Activated CD4-positive, alpha-beta T cell treated with anti-CD3 and anti-CD28 coated beads, Interleukin-2, amount 50 U/mL, for 16 hours (primary cell): ENCODE measurements around the gene F12.
"Not testable (repeated sequence)": the region's sequence is repeated elsewhere in the genome, so short reads cannot be mapped to it uniquely, and the experiment has no call there.

ENCODE experiments used
- DNase-seq: peaks from one replicate; pipeline ENCODE4 v3.0.0-alpha.2; 2020

F12 gene

GRCh38 chr5:177367323-177367848 lies 42.0 kb downstream of the F12 start:
- no peak for DNase-seq

GRCh38 chr5:177366528-177367322 lies 42.6 kb downstream of the F12 start:
- DNase-seq = no peak

- no peak for DNase-seq
These were observed 43.4 kb downstream of the F12 start for GRCh38 chr5:177365845-177366527.

GRCh38 chr5:177364159-177364962 lies 45.0 kb downstream of the F12 start:
- peak; percentile 88 for DNase-seq

- DNase-seq = no peak
These were observed 45.8 kb downstream of the F12 start for GRCh38 chr5:177363565-177363964.

GRCh38 chr5:177362610-177363507 lies 46.5 kb downstream of the F12 start:
- DNase-seq = peak; percentile 70

- DNase-seq = no peak
These were observed 47.1 kb downstream of the F12 start for GRCh38 chr5:177362292-177362609.

- DNase-seq = no peak
These were observed 47.7 kb downstream of the F12 start for GRCh38 chr5:177361418-177362291.

GRCh38 chr5:177360740-177361139 lies 48.6 kb downstream of the F12 start:
- not testable (repeated sequence) for DNase-seq

- no peak for DNase-seq
These were observed 49.5 kb downstream of the F12 start for GRCh38 chr5:177359860-177360259.

GRCh38 chr5:177359451-177359851 lies 49.9 kb downstream of the F12 start:
- DNase-seq = no peak

GRCh38 chr5:177358370-177358819 lies 51.0 kb downstream of the F12 start:
- no peak for DNase-seq

- peak; percentile 91 for DNase-seq
These were observed 51.7 kb downstream of the F12 start, which contains the start of gene RGS14 for GRCh38 chr5:177357459-177358351. Gene RGS14, plus strand, starts transcription at chr5:177357924. Its CDS starts 101 bp downstream, at chr5:177358025.

GRCh38 chr5:177357146-177357458 lies 52.3 kb downstream of the F12 start:
- DNase-seq = no peak

GRCh38 chr5:177356746-177357145 lies 52.6 kb downstream of the F12 start:
- DNase-seq = no peak

GRCh38 chr5:177355868-177356168 lies 53.5 kb downstream of the F12 start:
- no peak for DNase-seq

- DNase-seq = no peak
These were observed 54.0 kb downstream of the F12 start for GRCh38 chr5:177355162-177355867.

- no peak for DNase-seq
These were observed 54.7 kb downstream of the F12 start for GRCh38 chr5:177354711-177355110.

GRCh38 chr5:177354256-177354655 lies 55.1 kb downstream of the F12 start:
- no peak for DNase-seq

- no peak for DNase-seq
These were observed 56.3 kb downstream of the F12 start for GRCh38 chr5:177353093-177353492.
